ENCODE data around the gene SSBP3. TPM values are rescaled to one million over a fixed set of nuclear protein-coding genes. Genes with fewer than 3 reads are reported as not detected.

Gene SSBP3
- polyA plus RNA-seq, 1 of the 3 experiments (the other 2 are of a cell fraction), result 26.2 TPM

DNA sequence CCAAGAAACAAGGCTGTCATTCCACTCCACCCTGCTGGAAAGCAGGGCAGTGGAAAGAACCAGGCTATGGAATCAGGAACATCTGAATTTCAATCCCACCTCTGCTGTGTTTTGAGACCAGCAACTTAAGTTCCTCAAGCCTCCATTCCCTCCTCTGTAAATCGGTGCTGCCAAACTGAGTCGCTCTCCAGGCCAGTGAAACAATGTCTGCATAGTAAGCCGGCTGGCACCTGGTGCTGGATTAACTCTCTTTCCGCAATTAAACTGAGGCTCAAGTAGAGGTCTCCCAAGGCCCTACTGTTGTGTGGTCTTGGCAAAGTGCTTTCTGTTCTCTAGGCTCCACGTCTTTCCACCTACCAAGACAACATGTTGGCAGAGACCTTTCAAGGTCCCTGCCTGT is 65.3 kb downstream of the SSBP3 start (continued):
- TF ChIP-seq PBX3 (IDR thresholded peaks at IDR 0.05) (no peak), RFX5 (IDR thresholded peaks at IDR 0.05; ENCODE audit: low read length) (no peak), FOSL2 (IDR thresholded peaks at IDR 0.05; ENCODE audit: borderline replicate concordance, low read depth) (no peak), GATA2 (CRISPR knock-in tag; IDR thresholded peaks at IDR 0.05) (no peak)

DNA sequence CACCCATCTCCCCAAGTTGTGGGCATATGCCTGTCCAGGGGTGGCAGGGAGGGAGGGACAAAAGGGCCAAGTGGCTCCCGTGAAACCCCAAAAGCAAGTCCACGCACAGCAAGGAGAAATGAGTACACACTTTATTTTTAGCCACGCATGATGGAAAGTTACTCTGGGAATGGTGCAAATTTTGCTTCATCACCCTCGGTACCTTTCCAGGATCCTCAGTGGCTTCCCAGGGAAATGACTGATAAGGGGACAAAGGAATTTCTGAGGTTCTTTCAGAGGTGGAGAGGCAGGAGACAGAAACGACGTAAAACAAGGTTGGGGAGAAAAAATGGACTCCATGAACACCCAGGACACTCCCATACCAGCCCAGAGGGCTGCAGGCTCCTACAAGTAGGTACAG is 65.8 kb downstream of the SSBP3 start:
- ChIA-PET CTCF (interaction anchor here (1.8 kb wide), 1 partner anchor 149 kb away, joined by 5 read pairs; no protein-coding TSS in a partner anchor), POLR2A (no interaction called here)
- TF ChIP-seq ELF1 (IDR thresholded peaks at IDR 0.05), result no peak
- TF ChIP-seq YY1 (IDR thresholded peaks at IDR 0.05; ENCODE audit: low read depth), result no peak
- TF ChIP-seq EP300 (IDR thresholded peaks at IDR 0.05; ENCODE audit: borderline replicate concordance in 1 of 2, low read depth in 1 of 2, low read length in 1 of 2), result no peak
- TF ChIP-seq RXRA (IDR thresholded peaks at IDR 0.05; ENCODE audit: borderline replicate concordance, low read depth), result no peak
- TF ChIP-seq TAF1 (IDR thresholded peaks at IDR 0.05; ENCODE audit: borderline replicate concordance, low read depth, low read length), result no peak
- TF ChIP-seq, protein P1, sequence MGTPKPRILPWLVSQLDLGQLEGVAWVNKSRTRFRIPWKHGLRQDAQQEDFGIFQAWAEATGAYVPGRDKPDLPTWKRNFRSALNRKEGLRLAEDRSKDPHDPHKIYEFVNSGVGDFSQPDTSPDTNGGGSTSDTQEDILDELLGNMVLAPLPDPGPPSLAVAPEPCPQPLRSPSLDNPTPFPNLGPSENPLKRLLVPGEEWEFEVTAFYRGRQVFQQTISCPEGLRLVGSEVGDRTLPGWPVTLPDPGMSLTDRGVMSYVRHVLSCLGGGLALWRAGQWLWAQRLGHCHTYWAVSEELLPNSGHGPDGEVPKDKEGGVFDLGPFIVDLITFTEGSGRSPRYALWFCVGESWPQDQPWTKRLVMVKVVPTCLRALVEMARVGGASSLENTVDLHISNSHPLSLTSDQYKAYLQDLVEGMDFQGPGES (IDR thresholded peaks at IDR 0.05; ENCODE audit: low read depth, low read length), result no peak
- TF ChIP-seq MEF2A (IDR thresholded peaks at IDR 0.05; ENCODE audit: borderline replicate concordance, low read depth), result no peak
- TF ChIP-seq SIN3A (IDR thresholded peaks at IDR 0.05; ENCODE audit: borderline replicate concordance, low read depth, low read length), result no peak
- TF ChIP-seq GATA2 (CRISPR knock-in tag; IDR thresholded peaks at IDR 0.05), result no peak
- no peak overlapping the region for H3K4me2 ChIP-seq
- H3K4me3 ChIP-seq (ENCODE audit: low read depth in 2 of 2, low read length in 1 of 2), result no peak overlapping the region
- H3K27me3 ChIP-seq (ENCODE audit: insufficient read depth), result no peaks in the 10 kb centered on the region
- H3K9me2 ChIP-seq, result no peaks in the 10 kb centered on the region
- H3F3A ChIP-seq (replicated peaks; ENCODE audit: insufficient read depth), result peaks cover 1% of the 10 kb centered on the region
- peaks cover 11% of the 10 kb centered on the region for H3K79me2 ChIP-seq (ENCODE audit: insufficient read depth)
- no peak overlapping the region for H2AFZ ChIP-seq (ENCODE audit: low read depth)
- H3K4me1 ChIP-seq (ENCODE audit: control insufficient read depth in 1 of 2, insufficient read depth in 2 of 2, low read depth in 1 of 2, low read length in 1 of 2), result peaks cover 9 to 52% of the 10 kb centered on the region in 2 experiments
- no peak overlapping the region for H3K27ac ChIP-seq (ENCODE audit: low read depth in 2 of 2, low read length in 1 of 2)
- no peak for DNase-seq
- H3K9me3 ChIP-seq, result no peaks in the 10 kb centered on the region
- no peaks in the 10 kb centered on the region for H3K36me3 ChIP-seq (replicated peaks in 1 of 2; ENCODE audit: control insufficient read depth in 1 of 2, insufficient read depth in 2 of 2, low read length in 1 of 2)
- H4K20me1 ChIP-seq (ENCODE audit: insufficient read depth), result no peaks in the 10 kb centered on the region
- 93% methylated on average over 6 of the region's 6 CpGs for WGBS (ENCODE audit: low lambda C conversion rate)
- no peak overlapping the region for H3K9ac ChIP-seq

DNA sequence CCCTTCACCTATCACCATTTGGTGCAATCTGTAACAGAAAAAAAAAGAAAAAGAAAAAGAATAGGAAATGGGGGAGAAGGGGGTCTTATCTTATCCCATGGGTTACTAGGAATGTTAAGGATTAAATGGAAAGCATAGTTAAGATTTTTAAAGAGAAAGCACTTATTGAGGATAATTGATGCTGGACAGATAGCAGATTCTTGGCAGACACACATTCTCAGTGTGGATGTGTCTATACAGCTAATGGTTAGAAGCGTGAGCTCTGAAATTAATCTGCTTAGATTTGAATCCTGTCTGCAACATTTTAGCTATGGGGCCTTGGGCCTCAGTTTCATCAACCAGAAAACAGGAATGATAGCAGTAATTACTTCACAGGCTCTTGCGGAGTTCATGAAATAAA is 67.1 kb downstream of the SSBP3 start:
- H3K4me1 ChIP-seq (ENCODE audit: control insufficient read depth in 1 of 2, insufficient read depth in 2 of 2, low read depth in 1 of 2, low read length in 1 of 2), result peaks cover 11 to 57% of the 10 kb centered on the region in 2 experiments
- no peak for DNase-seq
- no peak overlapping the region for H3K9ac ChIP-seq
- no peak overlapping the region for H3K4me2 ChIP-seq
- no peak overlapping the region for H2AFZ ChIP-seq (ENCODE audit: low read depth)
- H3K27me3 ChIP-seq (ENCODE audit: insufficient read depth), result no peaks in the 10 kb centered on the region
- H3K4me3 ChIP-seq (ENCODE audit: low read depth in 2 of 2, low read length in 1 of 2), result no peak overlapping the region
- H3K27ac ChIP-seq (ENCODE audit: low read depth in 2 of 2, low read length in 1 of 2), result peak overlapping the region in 1 of 2 experiments; percentile 20; a peak in 2 of 4 replicates
- no peaks in the 10 kb centered on the region for H4K20me1 ChIP-seq (ENCODE audit: insufficient read depth)
- H3K9me2 ChIP-seq, result no peaks in the 10 kb centered on the region
- WGBS (ENCODE audit: low lambda C conversion rate), result 74% methylated on average over 2 of the region's 2 CpGs
- H3K36me3 ChIP-seq (replicated peaks in 1 of 2; ENCODE audit: control insufficient read depth in 1 of 2, insufficient read depth in 2 of 2, low read length in 1 of 2), result no peaks in the 10 kb centered on the region
- TF ChIP-seq, protein P2, sequence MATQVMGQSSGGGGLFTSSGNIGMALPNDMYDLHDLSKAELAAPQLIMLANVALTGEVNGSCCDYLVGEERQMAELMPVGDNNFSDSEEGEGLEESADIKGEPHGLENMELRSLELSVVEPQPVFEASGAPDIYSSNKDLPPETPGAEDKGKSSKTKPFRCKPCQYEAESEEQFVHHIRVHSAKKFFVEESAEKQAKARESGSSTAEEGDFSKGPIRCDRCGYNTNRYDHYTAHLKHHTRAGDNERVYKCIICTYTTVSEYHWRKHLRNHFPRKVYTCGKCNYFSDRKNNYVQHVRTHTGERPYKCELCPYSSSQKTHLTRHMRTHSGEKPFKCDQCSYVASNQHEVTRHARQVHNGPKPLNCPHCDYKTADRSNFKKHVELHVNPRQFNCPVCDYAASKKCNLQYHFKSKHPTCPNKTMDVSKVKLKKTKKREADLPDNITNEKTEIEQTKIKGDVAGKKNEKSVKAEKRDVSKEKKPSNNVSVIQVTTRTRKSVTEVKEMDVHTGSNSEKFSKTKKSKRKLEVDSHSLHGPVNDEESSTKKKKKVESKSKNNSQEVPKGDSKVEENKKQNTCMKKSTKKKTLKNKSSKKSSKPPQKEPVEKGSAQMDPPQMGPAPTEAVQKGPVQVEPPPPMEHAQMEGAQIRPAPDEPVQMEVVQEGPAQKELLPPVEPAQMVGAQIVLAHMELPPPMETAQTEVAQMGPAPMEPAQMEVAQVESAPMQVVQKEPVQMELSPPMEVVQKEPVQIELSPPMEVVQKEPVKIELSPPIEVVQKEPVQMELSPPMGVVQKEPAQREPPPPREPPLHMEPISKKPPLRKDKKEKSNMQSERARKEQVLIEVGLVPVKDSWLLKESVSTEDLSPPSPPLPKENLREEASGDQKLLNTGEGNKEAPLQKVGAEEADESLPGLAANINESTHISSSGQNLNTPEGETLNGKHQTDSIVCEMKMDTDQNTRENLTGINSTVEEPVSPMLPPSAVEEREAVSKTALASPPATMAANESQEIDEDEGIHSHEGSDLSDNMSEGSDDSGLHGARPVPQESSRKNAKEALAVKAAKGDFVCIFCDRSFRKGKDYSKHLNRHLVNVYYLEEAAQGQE (IDR thresholded peaks at IDR 0.05; ENCODE audit: low read depth, low read length), result no peak
- TF ChIP-seq CHD2 (IDR thresholded peaks at IDR 0.05; ENCODE audit: low read length, partially characterized antibody) (no peak), MXI1 (IDR thresholded peaks at IDR 0.05; ENCODE audit: low read depth, low read length) (no peak), MEF2A (IDR thresholded peaks at IDR 0.05; ENCODE audit: borderline replicate concordance, low read depth) (no peak), JUND (IDR thresholded peaks at IDR 0.05) (no peak), TAF1 (IDR thresholded peaks at IDR 0.05; ENCODE audit: borderline replicate concordance, low read depth, low read length) (no peak), RFX5 (IDR thresholded peaks at IDR 0.05; ENCODE audit: low read length) (no peak)
- H3F3A ChIP-seq (replicated peaks; ENCODE audit: insufficient read depth), result peaks cover 6% of the 10 kb centered on the region
- H3K79me2 ChIP-seq (ENCODE audit: insufficient read depth), result peaks cover 11% of the 10 kb centered on the region
- ChIA-PET POLR2A (no interaction called here), CTCF (interaction anchor here (0.9 to 1.8 kb wide), 3 partner anchors 41 to 150 kb away, joined by 3 to 5 read pairs (median 3); no protein-coding TSS in a partner anchor)
- no peaks in the 10 kb centered on the region for H3K9me3 ChIP-seq
